Measurements from ENCODE around the gene SHISA4. TPM values are rescaled to one million over a fixed set of nuclear protein-coding genes. Genes with fewer than 3 reads are reported as not detected.
"Not testable (repeated sequence)": the region's sequence is repeated elsewhere in the genome, so short reads cannot be mapped to it uniquely, and the experiment has no call there.

The SHISA4 gene
- polyA plus RNA-seq (ENCODE audit: insufficient read length) = 97.2 TPM

- DNase-seq (ENCODE audit: low read depth) = no peak
Measured at GRCh38 chr1:201888282-201889089, at the start of gene SHISA4. TSS of gene SHISA4 (plus strand) at chr1:201888898. CDS start at chr1:201888995, 97 bp downstream.

- DNase-seq (ENCODE audit: low read depth) = not testable (repeated sequence)
Measured at GRCh38 chr1:201839089-201839488, 49.6 kb upstream of the SHISA4 start.

GRCh38 chr1:201840055-201840454 lies 48.6 kb upstream of the SHISA4 start:
- no peak for DNase-seq (ENCODE audit: low read depth)

GRCh38 chr1:201840490-201840889 lies 48.2 kb upstream of the SHISA4 start:
- DNase-seq (ENCODE audit: low read depth) = no peak

- no peak for DNase-seq (ENCODE audit: low read depth)
Measured at GRCh38 chr1:201841265-201841912, 47.3 kb upstream of the SHISA4 start.

GRCh38 chr1:201842472-201843027 lies 46.1 kb upstream of the SHISA4 start:
- DNase-seq (ENCODE audit: low read depth) = no peak

- DNase-seq (ENCODE audit: low read depth) = no peak
Measured at GRCh38 chr1:201845331-201846083, 43.2 kb upstream of the SHISA4 start.

GRCh38 chr1:201847150-201847549 lies 41.5 kb upstream of the SHISA4 start:
- no peak for DNase-seq (ENCODE audit: low read depth)

- DNase-seq (ENCODE audit: low read depth) = no peak
Measured at GRCh38 chr1:201848230-201848629, 40.5 kb upstream of the SHISA4 start.

GRCh38 chr1:201849372-201850052 lies 39.2 kb upstream of the SHISA4 start:
- DNase-seq (ENCODE audit: low read depth) = no peak

- DNase-seq (ENCODE audit: low read depth) = no peak
Measured at GRCh38 chr1:201850053-201850397, 38.7 kb upstream of the SHISA4 start.

GRCh38 chr1:201851949-201852348 lies 36.7 kb upstream of the SHISA4 start:
- no peak for DNase-seq (ENCODE audit: low read depth)

GRCh38 chr1:201856722-201857121 lies 32.0 kb upstream of the SHISA4 start:
- not testable (repeated sequence) for DNase-seq (ENCODE audit: low read depth)

- DNase-seq (ENCODE audit: low read depth) = no peak
Measured at GRCh38 chr1:201859424-201859823, 29.3 kb upstream of the SHISA4 start.

GRCh38 chr1:201861448-201861847 lies 27.2 kb upstream of the SHISA4 start:
- DNase-seq (ENCODE audit: low read depth) = no peak

GRCh38 chr1:201870397-201870796 lies 18.3 kb upstream of the SHISA4 start:
- DNase-seq (ENCODE audit: low read depth) = no peak

GRCh38 chr1:201874672-201875071 lies 14.0 kb upstream of the SHISA4 start:
- DNase-seq (ENCODE audit: low read depth) = no peak

GRCh38 chr1:201876148-201876818 lies 12.4 kb upstream of the SHISA4 start:
- no peak for DNase-seq (ENCODE audit: low read depth)

GRCh38 chr1:201877877-201878401 lies 10.8 kb upstream of the SHISA4 start:
- no peak for DNase-seq (ENCODE audit: low read depth)

- no peak for DNase-seq (ENCODE audit: low read depth)
Measured at GRCh38 chr1:201880928-201881571, 7.6 kb upstream of the SHISA4 start.
